ENCODE measurements around the gene SGCG. TPM values are rescaled to one million over a fixed set of nuclear protein-coding genes. Genes with fewer than 3 reads are reported as not detected.

Gene SGCG
- total RNA-seq, 1 donor: 2.1 TPM

DNA sequence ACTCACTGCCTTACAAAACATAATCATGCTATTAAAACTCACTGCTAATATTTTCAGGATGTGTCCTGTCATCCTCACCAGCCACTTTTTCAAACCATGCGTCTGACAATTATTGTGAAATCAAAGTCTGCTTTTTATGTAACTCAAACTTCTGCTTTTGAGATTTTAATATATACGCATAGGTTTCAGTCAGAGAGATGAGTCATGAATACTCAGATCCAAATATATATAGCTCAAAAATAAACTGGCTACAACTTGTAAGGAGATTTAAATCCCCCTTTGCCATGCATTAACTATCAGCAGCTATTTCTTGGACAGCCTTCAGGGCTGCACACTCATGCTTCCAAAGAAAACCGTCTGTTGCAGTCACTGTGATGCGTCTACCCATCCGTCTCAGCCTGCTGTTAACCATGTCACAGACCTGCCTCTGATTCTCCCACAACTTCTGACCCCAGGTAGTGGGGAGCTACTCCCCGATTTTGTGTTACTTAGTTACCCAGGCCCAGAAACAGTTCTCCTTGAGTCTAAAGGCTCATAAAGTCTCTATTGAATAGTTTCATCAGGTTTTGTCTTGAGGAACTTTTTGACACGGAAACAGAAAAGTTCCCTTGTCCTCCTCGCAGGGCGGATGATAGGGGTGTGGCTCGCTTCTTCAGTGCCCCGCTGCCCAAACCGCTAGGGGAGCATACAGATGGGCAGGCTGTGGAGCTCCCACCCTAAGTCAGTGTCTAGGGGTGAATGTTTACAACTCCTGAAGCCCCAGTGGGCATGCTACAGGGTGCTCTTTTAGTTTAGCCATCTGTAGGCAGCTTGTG, 33.8 kb upstream of the SGCG start:
- TF ChIP-seq, protein P1, sequence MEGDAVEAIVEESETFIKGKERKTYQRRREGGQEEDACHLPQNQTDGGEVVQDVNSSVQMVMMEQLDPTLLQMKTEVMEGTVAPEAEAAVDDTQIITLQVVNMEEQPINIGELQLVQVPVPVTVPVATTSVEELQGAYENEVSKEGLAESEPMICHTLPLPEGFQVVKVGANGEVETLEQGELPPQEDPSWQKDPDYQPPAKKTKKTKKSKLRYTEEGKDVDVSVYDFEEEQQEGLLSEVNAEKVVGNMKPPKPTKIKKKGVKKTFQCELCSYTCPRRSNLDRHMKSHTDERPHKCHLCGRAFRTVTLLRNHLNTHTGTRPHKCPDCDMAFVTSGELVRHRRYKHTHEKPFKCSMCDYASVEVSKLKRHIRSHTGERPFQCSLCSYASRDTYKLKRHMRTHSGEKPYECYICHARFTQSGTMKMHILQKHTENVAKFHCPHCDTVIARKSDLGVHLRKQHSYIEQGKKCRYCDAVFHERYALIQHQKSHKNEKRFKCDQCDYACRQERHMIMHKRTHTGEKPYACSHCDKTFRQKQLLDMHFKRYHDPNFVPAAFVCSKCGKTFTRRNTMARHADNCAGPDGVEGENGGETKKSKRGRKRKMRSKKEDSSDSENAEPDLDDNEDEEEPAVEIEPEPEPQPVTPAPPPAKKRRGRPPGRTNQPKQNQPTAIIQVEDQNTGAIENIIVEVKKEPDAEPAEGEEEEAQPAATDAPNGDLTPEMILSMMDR (IDR thresholded peaks at IDR 0.05; ENCODE audit: insufficient read depth, low read length): no peak
- H3K4me3 ChIP-seq (ENCODE audit: low read depth, low read length): no peak overlapping the region
- DNase-seq (ENCODE audit: low read depth): no peak

DNA sequence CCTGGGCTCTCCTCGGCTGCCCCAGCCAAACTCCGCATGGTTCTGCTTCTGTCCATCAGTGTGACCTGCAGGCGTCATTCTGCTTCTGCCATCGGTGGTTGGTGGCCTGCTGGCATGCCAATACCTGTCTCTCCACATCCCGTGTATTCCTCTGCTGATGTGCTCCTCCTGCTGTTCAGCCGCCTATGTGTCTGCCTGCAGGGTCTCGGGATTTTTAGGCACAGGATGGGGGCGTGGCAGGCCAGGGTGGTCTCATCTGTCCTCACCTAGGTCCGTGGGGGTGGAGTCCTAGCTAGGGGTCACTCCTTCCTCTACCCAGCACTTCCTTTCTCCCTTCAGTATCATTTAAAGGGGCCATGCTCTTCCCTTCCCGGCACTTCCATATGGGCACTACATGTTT, 33.0 kb upstream of the SGCG start:
- DNase-seq (ENCODE audit: low read depth): no peak
- no peak overlapping the region for H3K4me3 ChIP-seq (ENCODE audit: low read depth, low read length)
- TF ChIP-seq, protein P1 (IDR thresholded peaks at IDR 0.05; ENCODE audit: insufficient read depth, low read length): no peak

DNA sequence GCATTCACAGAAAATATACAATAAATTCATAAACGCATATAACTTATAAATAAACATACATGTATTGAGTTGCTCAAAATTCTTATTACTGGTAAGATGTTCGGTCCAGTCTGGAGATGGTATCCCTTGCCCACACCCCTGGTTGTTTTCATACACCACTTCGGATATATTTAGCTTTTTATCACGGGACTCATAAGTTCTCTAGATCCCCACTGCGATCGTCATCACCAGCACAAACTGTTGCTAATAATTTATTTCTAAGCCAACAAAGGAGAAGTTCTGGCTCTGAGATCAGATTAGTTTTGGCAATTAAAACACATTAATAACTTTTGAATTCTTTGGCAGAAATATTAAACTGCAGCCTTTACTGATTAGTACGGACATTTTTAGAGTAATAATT, 23.0 kb upstream of the SGCG start:
- no peak for DNase-seq (ENCODE audit: low read depth)
- TF ChIP-seq, protein P1 (IDR thresholded peaks at IDR 0.05; ENCODE audit: insufficient read depth, low read length): no peak
- H3K4me3 ChIP-seq (ENCODE audit: low read depth, low read length): no peak overlapping the region

DNA sequence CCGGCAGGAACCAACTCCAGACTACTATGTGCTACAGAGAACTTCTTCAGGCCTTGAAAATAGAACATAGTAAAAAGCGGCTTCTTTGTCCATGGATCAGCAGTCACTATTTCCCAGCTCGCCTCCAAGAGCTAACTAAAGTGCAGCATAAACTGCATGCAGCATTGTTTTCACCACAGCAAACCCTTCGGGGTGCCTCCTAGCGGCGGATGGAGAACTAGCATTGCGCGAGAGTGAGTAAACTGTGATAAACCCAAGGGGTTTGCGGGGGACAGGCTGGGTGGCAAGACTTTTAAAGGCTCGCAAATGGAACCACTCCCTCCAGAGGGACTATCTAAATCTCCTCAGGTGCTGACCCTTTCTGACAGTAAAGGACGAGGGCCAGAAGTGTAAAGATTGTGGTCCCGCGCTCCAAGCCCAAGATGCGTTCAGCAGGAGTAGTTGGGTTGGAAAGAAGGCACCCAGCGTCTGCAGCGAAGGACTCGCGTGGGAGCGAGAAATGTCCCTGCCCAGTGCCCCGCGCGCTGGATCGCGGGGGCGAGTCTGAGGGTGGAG, 21.5 kb upstream of the SGCG start:
- TF ChIP-seq, protein P1 (IDR thresholded peaks at IDR 0.05; ENCODE audit: insufficient read depth, low read length): peak; percentile 46
- H3K4me3 ChIP-seq (ENCODE audit: low read depth, low read length): no peak overlapping the region
- peak; percentile 2 for DNase-seq (ENCODE audit: low read depth)

DNA sequence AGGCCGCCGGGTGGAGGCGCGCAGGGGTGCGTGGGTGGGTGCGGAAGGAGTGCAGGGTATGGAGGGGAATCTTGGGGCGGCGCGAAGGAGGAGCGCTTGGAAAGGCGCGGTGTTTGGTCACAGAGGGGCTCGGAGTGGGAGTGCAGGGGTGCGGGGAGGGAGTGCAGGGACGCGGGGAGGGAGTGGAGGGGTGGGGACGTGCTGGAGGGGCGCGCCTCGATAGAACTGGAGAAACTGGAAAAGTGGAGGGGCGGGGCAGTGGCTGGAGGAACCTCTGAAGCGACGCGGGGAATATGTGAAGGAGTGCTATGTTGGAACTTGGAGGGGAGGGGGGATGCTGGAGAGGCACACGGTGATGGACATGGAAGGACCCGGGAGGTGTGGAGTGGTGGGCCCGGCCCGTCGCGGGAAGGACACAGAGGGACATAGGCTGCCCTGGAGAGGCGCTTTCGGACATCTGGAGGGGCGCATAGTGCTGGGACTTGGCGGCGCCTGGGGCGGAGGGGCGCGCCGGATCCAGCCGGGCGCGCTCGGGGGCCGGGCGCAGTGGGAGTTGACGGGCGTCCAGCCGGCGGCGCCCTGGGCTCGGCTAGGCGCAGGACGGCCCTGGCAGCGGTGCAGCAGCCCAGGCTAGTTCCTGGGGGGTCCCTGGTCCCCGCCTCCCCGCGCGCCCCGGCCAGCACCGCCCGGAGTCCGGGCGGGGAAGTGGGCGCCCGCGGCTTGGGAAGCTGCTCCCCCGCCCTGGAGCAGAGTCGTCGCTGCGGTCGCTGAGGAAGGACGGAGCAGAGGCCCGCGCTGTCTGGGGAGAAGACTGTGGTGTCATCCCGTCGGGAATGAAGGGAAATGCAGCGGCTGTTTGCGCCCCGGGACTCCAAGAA, 20.8 kb upstream of the SGCG start:
- no peak overlapping the region for H3K4me3 ChIP-seq (ENCODE audit: low read depth, low read length)
- no peak for DNase-seq (ENCODE audit: low read depth)
- TF ChIP-seq, protein P1 (IDR thresholded peaks at IDR 0.05; ENCODE audit: insufficient read depth, low read length): no peak

DNA sequence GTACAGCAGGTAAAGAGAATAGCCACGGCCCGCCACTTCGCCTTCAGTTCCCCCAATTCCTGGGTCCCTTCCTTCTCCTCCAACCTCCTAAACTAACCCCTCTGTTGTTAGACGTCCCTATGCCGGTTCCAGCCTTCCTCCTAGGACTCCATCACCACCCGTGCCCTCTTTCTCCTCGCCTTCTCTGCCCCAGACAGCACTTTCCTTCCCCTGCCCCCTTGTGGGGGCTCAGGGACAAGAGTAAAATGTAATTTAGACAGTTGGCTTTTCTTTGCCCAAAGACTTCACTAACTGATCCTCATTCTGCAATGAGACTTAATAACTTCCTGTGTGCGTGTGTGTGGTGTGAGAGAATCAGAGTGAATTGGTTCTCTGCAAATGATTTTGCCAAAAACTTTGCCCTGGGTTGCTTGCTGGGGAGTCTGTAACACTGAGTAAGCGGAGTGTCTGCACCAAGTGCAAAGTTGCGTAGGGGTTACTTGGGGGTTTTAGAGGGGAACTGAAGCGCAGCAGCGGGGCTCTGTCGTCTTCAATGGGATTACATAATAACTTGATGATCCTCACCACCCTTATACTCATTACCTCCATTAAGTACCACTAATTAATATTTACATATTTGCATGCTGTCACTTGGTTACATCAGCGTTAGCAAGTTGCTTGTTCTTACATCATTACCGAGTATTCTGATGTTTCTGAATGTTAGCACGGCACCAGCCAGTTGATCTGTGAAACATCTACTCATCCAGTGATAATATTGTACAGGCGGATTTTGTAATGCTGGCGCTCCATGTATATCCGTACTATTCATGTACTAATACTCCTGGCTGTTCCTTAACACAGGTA, 19.9 kb upstream of the SGCG start:
- DNase-seq (ENCODE audit: low read depth): peak; percentile 11
- TF ChIP-seq, protein P1 (IDR thresholded peaks at IDR 0.05; ENCODE audit: insufficient read depth, low read length): no peak
- H3K4me3 ChIP-seq (ENCODE audit: low read depth, low read length): no peak overlapping the region
